Activated T-cell treated with anti-CD3 and anti-CD28 coated beads, Interleukin-2, amount 50 U/mL, for 24 hours (primary cell): ENCODE data around the gene ABCA2.

Experiments
- DNase-seq: peaks from one replicate; pipeline ENCODE4 v3.0.0-alpha.2; 2020
- H3K27ac Mint-ChIP-seq: 2 replicates; pipeline ENCODE4 v1.8.0; 2020; ENCODE audit warnings: mild to moderate bottlenecking, mixed read lengths
- H3K27me3 Mint-ChIP-seq: 2 replicates; pipeline ENCODE4 v1.8.0; 2020; ENCODE audit warnings: mixed read lengths
- H3K36me3 Mint-ChIP-seq: 2 replicates; pipeline ENCODE4 v1.8.0; 2020; ENCODE audit warnings: low read depth, mixed read lengths
- H3K4me1 Mint-ChIP-seq: 2 replicates; pipeline ENCODE4 v1.8.0; 2020; ENCODE audit warnings: low read depth, mixed read lengths
- H3K4me3 Mint-ChIP-seq: 2 replicates; pipeline ENCODE4 v1.8.0; 2020; ENCODE audit warnings: mild to moderate bottlenecking, moderate library complexity, mixed read lengths
- H3K9me3 Mint-ChIP-seq: 2 replicates; pipeline ENCODE4 v1.8.0; 2020; ENCODE audit warnings: mixed read lengths

ABCA2 gene

DNA sequence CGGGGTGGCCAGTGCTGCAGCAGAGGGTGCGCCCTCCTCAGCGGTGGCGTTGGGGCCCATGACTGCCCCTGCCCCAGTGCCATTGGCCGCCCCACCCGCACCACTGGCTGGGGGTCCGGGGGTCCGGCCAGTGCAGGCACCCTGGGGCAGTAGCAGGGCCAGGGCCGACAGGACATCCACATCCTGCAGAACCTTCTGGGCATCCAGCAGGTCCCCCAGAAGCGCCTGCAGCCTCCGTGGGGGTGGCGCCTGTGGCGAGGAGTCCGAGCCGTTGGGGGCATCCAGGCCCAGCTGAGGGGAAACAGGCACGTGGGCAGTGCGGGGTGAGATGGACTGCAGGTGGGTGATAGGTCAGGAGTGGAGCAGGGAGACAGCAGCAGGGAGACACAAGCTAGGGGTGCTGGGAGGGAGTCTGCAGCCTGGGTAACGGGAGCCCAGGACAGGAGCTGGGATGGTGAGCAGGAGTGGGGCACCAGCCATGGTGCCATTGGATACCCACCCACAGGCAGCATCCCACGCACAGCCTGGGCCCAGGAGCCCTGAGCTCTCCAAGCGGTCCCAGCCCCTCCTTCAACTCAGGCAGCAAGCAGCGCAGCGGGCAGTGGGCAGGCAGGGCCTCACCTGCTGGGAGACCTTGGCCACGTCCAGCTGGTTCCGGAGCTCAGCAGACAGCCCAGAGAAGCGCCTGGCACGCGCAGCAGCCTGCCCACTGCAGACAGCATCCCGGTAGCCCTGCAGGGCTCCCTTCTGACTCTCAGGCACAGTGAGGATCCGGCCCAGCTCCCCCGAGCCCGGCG lies 7.1 kb downstream of the ABCA2 start:
- H3K4me1 Mint-ChIP-seq, result no peaks in the 10 kb centered on the region
- no peaks in the 10 kb centered on the region for H3K9me3 Mint-ChIP-seq
- H3K27ac Mint-ChIP-seq, result no peak overlapping the region
- H3K4me3 Mint-ChIP-seq, result no peak overlapping the region
- H3K27me3 Mint-ChIP-seq, result no peaks in the 10 kb centered on the region
- H3K36me3 Mint-ChIP-seq, result peaks cover 4% of the 10 kb centered on the region
- no peak for DNase-seq

- no peaks in the 10 kb centered on the region for H3K4me1 Mint-ChIP-seq
- H3K36me3 Mint-ChIP-seq, result peaks cover 6% of the 10 kb centered on the region
- no peak for DNase-seq
- H3K27ac Mint-ChIP-seq, result no peak overlapping the region
- no peak overlapping the region for H3K4me3 Mint-ChIP-seq
- H3K9me3 Mint-ChIP-seq, result no peaks in the 10 kb centered on the region
- H3K27me3 Mint-ChIP-seq, result no peaks in the 10 kb centered on the region
Measured at GRCh38 chr9:137019891-137020683, 8.0 kb downstream of the ABCA2 start.

DNA sequence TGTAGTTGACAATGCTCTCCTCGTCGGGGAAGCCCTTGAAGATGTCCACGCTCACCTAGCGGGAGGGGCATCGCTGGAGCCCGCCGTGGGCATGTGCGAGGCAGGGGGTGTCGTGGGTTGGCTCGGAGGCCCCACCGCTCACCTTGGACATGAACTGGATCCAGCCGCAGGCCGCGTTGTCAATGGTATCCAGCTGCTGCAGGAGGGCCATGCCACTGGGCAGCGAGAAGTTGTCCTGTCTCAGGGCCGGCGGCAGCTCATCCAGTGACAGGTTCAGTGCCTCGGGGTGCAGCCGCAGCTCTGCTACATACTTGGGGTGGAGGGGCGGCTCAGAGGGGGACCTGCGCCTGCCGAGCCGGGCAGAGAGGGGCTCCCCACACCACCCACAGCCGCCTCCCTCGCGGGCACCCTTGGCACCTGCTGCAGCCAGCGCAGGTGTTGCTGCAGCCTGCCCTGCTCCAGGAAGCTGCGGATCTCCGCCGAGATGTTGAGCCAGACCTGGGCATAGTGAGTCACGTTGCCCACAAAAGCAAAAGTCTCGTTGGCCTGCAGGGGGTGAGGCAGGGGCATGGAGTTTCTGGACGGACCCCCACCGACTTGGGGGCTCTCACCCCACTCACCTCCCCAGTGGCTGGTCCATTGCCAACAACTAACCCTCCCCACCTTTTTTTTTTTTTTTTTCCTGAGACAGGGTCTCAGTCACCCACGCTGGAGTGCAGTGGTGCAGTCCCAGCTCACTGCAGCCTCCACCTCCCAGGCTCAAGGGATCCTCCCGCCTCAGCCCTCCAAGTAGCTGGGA lies 9.1 kb downstream of the ABCA2 start:
- no peak for DNase-seq
- peaks cover 9% of the 10 kb centered on the region for H3K36me3 Mint-ChIP-seq
- no peak overlapping the region for H3K27ac Mint-ChIP-seq
- no peaks in the 10 kb centered on the region for H3K4me1 Mint-ChIP-seq
- H3K9me3 Mint-ChIP-seq, result no peaks in the 10 kb centered on the region
- no peaks in the 10 kb centered on the region for H3K27me3 Mint-ChIP-seq
- no peak overlapping the region for H3K4me3 Mint-ChIP-seq

DNA sequence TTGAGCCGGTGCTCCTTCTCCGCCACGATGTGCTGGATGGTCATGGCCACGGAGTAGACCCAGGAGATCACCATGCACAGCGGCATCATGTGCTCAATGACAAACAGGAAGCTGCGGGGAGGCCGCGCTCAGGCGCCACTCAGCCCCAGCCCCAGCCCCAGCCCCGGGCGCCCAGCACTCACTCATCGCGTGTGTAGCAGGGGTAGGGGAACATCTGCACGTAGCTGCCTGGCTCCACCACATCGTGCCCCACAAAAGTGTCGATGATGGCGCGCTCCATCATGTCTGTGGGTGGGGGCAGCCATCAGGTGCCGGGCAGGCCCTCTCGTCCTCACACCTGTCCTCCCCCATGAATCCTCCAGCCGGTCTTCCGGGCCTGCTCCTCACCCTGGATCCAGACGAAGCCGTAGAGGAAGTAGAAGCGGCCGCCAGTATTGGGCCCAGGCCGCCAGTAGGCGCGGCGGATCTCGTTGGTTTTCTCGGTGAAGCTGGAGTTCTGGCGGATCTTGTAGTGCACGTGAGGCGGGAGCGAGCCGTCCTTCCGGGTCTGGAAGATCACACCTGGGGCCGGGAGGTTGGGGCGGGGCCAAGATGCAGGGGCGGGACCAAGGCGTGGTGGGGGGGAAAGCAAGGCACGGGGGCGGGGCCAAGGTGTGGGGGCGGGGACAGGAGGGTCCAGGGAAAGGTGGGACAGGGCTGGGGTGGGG lies 10.1 kb downstream of the ABCA2 start:
- no peaks in the 10 kb centered on the region for H3K27me3 Mint-ChIP-seq
- H3K9me3 Mint-ChIP-seq, result no peaks in the 10 kb centered on the region
- peaks cover 9% of the 10 kb centered on the region for H3K36me3 Mint-ChIP-seq
- no peak overlapping the region for H3K4me3 Mint-ChIP-seq
- no peak overlapping the region for H3K27ac Mint-ChIP-seq
- no peaks in the 10 kb centered on the region for H3K4me1 Mint-ChIP-seq
- DNase-seq, result no peak

GRCh38 chr9:137017071-137017470 lies 11.0 kb downstream of the ABCA2 start:
- no peak overlapping the region for H3K27ac Mint-ChIP-seq
- DNase-seq, result no peak
- peaks cover 13% of the 10 kb centered on the region for H3K36me3 Mint-ChIP-seq
- H3K4me3 Mint-ChIP-seq, result no peak overlapping the region
- no peaks in the 10 kb centered on the region for H3K9me3 Mint-ChIP-seq
- H3K4me1 Mint-ChIP-seq, result no peaks in the 10 kb centered on the region
- H3K27me3 Mint-ChIP-seq, result no peaks in the 10 kb centered on the region

DNA sequence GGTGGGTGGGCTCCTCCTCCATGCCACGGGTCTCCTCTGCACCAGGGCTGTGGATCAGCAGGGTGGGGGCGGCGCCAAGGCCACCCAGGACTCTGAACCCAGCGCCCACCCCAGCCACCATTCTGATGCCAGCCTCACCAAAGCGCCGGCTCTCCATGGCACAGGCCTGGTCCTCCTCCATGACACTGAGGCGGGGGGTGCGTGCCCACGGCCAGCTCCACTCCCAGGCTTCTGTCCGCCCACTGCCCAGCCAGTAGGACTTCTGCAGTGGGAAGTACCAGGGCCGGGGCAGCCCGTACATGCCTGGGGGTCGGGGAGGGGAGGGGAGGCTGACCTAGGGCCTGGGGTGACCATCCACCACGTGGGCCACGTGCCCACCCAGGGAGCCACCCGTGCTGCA lies 11.6 kb downstream of the ABCA2 start:
- no peaks in the 10 kb centered on the region for H3K9me3 Mint-ChIP-seq
- no peak for DNase-seq

DNA sequence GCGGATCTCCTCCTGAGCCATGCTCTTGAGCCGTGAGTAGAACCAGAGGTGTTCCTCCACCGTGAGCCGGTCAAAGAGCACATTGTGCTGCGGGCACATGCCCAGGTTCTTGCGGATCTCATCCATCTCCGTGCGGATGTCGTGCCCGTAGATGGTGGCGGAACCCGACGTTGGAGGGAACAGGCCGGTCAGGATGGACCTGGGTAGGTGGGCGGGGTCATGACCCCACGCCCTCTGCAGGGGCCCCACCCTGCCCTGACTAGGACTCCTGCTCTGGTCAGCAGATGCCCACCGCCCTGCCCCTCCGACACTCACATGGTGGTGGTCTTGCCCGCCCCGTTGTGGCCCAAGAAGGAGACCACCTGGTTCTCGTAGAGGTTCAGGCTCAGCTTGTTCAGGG lies 12.1 kb downstream of the ABCA2 start:
- H3K27me3 Mint-ChIP-seq, result no peaks in the 10 kb centered on the region
- no peaks in the 10 kb centered on the region for H3K9me3 Mint-ChIP-seq
- H3K4me3 Mint-ChIP-seq, result no peak overlapping the region
- DNase-seq, result no peak
- no peaks in the 10 kb centered on the region for H3K4me1 Mint-ChIP-seq
- no peak overlapping the region for H3K27ac Mint-ChIP-seq
- H3K36me3 Mint-ChIP-seq, result peaks cover 15% of the 10 kb centered on the region

More for the DNA sequence above, 11.6 kb downstream of the ABCA2 start:
- H3K36me3 Mint-ChIP-seq, result peaks cover 15% of the 10 kb centered on the region
- no peaks in the 10 kb centered on the region for H3K27me3 Mint-ChIP-seq
- H3K27ac Mint-ChIP-seq, result no peak overlapping the region
- no peaks in the 10 kb centered on the region for H3K4me1 Mint-ChIP-seq
- no peak overlapping the region for H3K4me3 Mint-ChIP-seq

GRCh38 chr9:137015540-137015930 lies 12.5 kb downstream of the ABCA2 start:
- Mint-ChIP-seq H3K27me3 (no peaks in the 10 kb centered on the region), H3K4me3 (no peak overlapping the region), H3K4me1 (no peaks in the 10 kb centered on the region), H3K27ac (no peak overlapping the region), H3K9me3 (no peaks in the 10 kb centered on the region), H3K36me3 (peaks cover 15% of the 10 kb centered on the region)
- DNase-seq, result no peak

GRCh38 chr9:137014776-137015539 lies 13.1 kb downstream of the ABCA2 start:
- peaks cover 15% of the 10 kb centered on the region for H3K36me3 Mint-ChIP-seq

GRCh38 chr9:137014166-137014565 lies 13.9 kb downstream of the ABCA2 start:
- Mint-ChIP-seq H3K4me1 (no peaks in the 10 kb centered on the region), H3K9me3 (no peaks in the 10 kb centered on the region), H3K27ac (no peak overlapping the region), H3K4me3 (no peak overlapping the region), H3K27me3 (no peaks in the 10 kb centered on the region), H3K36me3 (peaks cover 17% of the 10 kb centered on the region)
- DNase-seq, result no peak

More at GRCh38 chr9:137014776-137015539, 13.1 kb downstream of the ABCA2 start:
- no peaks in the 10 kb centered on the region for H3K4me1 Mint-ChIP-seq
- no peak overlapping the region for H3K27ac Mint-ChIP-seq
- DNase-seq, result no peak
- no peaks in the 10 kb centered on the region for H3K27me3 Mint-ChIP-seq
- H3K9me3 Mint-ChIP-seq, result no peaks in the 10 kb centered on the region
- no peak overlapping the region for H3K4me3 Mint-ChIP-seq

DNA sequence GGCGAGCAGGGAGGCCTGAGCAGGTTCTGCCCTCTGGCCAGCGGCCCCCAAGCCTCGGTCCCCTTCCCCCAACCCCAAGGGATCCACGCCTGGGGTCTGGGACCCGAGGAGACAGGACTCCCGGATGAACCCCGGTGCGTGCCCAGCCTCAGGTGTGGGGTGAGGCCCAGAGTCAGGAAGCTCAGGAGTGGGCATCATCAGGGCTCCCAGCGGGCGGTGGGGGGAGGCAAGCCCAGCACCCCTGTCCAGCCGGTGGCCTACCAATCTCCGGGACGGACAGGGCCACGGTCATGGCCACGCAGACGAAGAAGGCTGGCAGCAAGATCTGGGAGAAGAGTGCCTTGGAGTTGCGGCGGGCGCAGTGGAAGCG lies 14.5 kb downstream of the ABCA2 start:
- no peak overlapping the region for H3K4me3 Mint-ChIP-seq
- H3K27me3 Mint-ChIP-seq, result no peaks in the 10 kb centered on the region
- H3K4me1 Mint-ChIP-seq, result no peaks in the 10 kb centered on the region
- H3K36me3 Mint-ChIP-seq, result peaks cover 17% of the 10 kb centered on the region
- DNase-seq, result no peak
- no peak overlapping the region for H3K27ac Mint-ChIP-seq
- H3K9me3 Mint-ChIP-seq, result no peaks in the 10 kb centered on the region

DNA sequence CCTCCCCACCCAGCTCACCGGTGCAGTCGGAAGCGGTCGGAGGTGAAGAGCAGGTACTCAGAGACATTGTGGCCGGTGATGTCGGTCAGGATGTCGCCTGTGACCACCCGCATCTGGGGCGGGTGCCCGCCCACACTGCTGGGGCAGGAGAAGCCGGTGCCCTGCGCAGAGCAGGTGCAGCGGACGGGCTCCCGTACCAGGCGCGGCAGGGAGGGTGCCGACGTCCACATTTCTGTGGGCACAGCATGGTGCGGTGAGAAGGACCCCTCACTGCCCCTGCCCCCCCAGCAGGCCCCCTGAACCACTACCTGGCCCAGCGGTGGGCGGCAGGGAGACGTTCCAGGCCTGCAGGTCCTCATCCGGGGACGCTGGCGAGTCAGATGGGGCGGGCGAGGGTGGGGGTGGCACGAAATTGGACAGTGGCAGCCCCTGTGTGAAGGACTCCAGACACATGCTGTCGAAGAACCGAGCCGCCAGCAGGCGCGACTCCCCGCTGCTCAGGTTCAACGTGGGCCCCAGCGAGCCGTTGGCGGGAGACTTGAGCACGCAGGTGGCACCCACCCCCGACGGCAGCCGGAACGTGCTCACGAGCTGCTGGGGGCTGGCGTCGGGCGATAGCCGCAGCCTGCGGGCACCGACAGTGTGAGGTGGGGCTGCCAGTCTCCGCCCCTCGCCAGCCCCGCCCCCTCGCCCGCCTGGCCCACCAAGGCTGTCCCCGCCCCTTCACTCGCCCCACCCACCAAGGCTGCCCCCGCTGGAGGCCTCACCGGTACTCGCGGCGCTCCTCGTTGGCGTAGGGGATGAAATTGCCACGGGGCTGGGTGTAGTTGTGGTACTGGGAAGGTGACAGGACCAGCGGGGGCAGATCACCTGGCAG lies 15.1 kb downstream of the ABCA2 start:
- DNase-seq, result no peak
- no peaks in the 10 kb centered on the region for H3K9me3 Mint-ChIP-seq
- H3K4me1 Mint-ChIP-seq, result no peaks in the 10 kb centered on the region
- H3K27ac Mint-ChIP-seq, result no peak overlapping the region
- H3K36me3 Mint-ChIP-seq, result peaks cover 17% of the 10 kb centered on the region
- H3K4me3 Mint-ChIP-seq, result no peak overlapping the region
- no peaks in the 10 kb centered on the region for H3K27me3 Mint-ChIP-seq
